Body of pancreas (tissue), 4 donors: Measurements from ENCODE around the gene AFAP1L1. TPM values are rescaled to one million over a fixed set of nuclear protein-coding genes. Genes with fewer than 3 reads are reported as not detected.

Experiments used
- ATAC-seq: fragments of 150-250 bp; one replicate; pipeline ENCODE4 v1.9.1; 2016
- DNase-seq, 4 donors: peaks; one replicate each; pipeline ENCODE4 v3.0.0-alpha.2; 2019
- H3K27ac ChIP-seq, 4 donors: fragments of 200-600 bp; sonication (generic); 1 replicate in 3 of 4; 2 replicates in 1 of 4; pipeline versions ENCODE4 v1.5.1 to v1.6.1; 2016 to 2019; ENCODE audit warnings: mild to moderate bottlenecking in 1 of 4, mixed read lengths in 1 of 4, moderate library complexity in 1 of 4
- H3K27me3 ChIP-seq, 2 donors: fragments of 200-600 bp; sonication (generic); one replicate each; pipeline ENCODE4 v1.6.0; 2016; ENCODE audit warnings: mild to moderate bottlenecking in 1 of 2
- H3K36me3 ChIP-seq, 2 donors: fragments of 200-600 bp; sonication (generic); replicated peaks in 1 of 2; 2 replicates each; pipeline ENCODE4 v1.5.1; 2016; ENCODE audit warnings: low read depth in 2 of 2; ENCODE audit not compliant: insufficient read depth in 1 of 2
- H3K4me1 ChIP-seq: fragments of 200-600 bp; sonication (generic); one replicate; pipeline ENCODE4 v1.6.0; 2016
- H3K4me3 ChIP-seq, 2 donors: fragments of 200-600 bp; sonication (generic); 1 replicate in 1 of 2; 2 replicates in 1 of 2; pipeline ENCODE4 v1.5.1; 2016 to 2019
- H3K9me3 ChIP-seq, 3 donors: fragments of 200-600 bp; sonication (generic); 1 replicate in 2 of 3; 2 replicates in 1 of 3; pipeline ENCODE4 v1.5.1; 2016
- CTCF ChIP-seq, 7 experiments: fragments of 450-650 bp in 4 of 7; fragments of 200-600 bp in 3 of 7; sonication (generic) in 3 of 7; IDR thresholded peaks; one replicate each; pipeline ENCODE4 v1.5.1; 2016 to 2019; ENCODE audit warnings: antibody characterized with exemption in 7 of 7
- POLR2A ChIP-seq, 3 donors: fragments of 450-650 bp; IDR thresholded peaks; one replicate each; pipeline ENCODE4 v1.6.1; 2016; ENCODE audit warnings: antibody characterized with exemption in 3 of 3, mild to moderate bottlenecking in 2 of 3
- WGBS, 2 donors: methylation state at CpG; one replicate each; pipeline ENCODE4 v1.1.5; 2017; 5-methylcytosine and 5-hydroxymethylcytosine counted together
- intact Hi-C: fragments of 100-400 bp; cut with DNase I; formaldehyde crosslinking; loops from one replicate; pipeline ENCODE4 v1.15.1; 2023
- total RNA-seq, 2 donors: library from RNA; depleted of rRNA; stranded (reverse); fragments of >200 nt; gene quantifications; one replicate each; pipeline ENCODE4 v1.1.0, GENCODE V29; 2016

AFAP1L1 gene
- total RNA-seq, 2 donors from 2014 or later: 2.9 to 5.9 TPM

- Histone ChIP-seq H3K36me3 (peaks cover 0 to 2% of the 10 kb centered on the region in 2 donors), H3K4me1 (peaks cover 13% of the 10 kb centered on the region), H3K4me3 (peak within 1 kb of the TSS; percentile 27 to 48), H3K27me3 (no peaks in the 10 kb centered on the region), H3K27ac (peak within 1 kb of the TSS in 3 of 4 donors; percentile 21 to 62 (median 36)), H3K9me3 (no peaks in the 10 kb centered on the region)
- 3% methylated on average over 50 to 56 of the region's 61 CpGs for WGBS, 2 donors
- intact Hi-C loops: no loop called here
- TF ChIP-seq POLR2A (IDR thresholded peaks at IDR 0.05) (peak in 1 of 3 donors; percentile 36), CTCF (IDR thresholded peaks at IDR 0.05) (no peak)
- DNase-seq (peak; percentile 92 to 97 (median 96)), ATAC-seq (peak; percentile 100)
Measured at GRCh38 chr5:149357370-149358293, 86.0 kb downstream of the AFAP1L1 start, which contains the start of gene PCYOX1L. Gene PCYOX1L (plus strand): TSS chr5:149358046. CDS start chr5:149358069, 23 bp downstream.

GRCh38 chr5:149358294-149358651, 86.6 kb downstream of the AFAP1L1 start:
- Histone ChIP-seq H3K36me3 (no peaks in the 10 kb centered on the region), H3K27me3 (no peaks in the 10 kb centered on the region), H3K4me3 (peak overlapping the region; percentile 27 to 48), H3K27ac (peak overlapping the region in 3 of 4 donors; percentile 21 to 62 (median 36)), H3K9me3 (no peaks in the 10 kb centered on the region), H3K4me1 (peaks cover 13% of the 10 kb centered on the region)
- DNase-seq (peak; percentile 45 to 51 (median 48)), ATAC-seq (peak; percentile 19)
- intact Hi-C loops: no loop called here
- 1 to 3% methylated on average over 14 to 18 of the region's 18 CpGs for WGBS, 2 donors
- TF ChIP-seq POLR2A (IDR thresholded peaks at IDR 0.05): no peak
- TF ChIP-seq CTCF (IDR thresholded peaks at IDR 0.05): no peak

DNA sequence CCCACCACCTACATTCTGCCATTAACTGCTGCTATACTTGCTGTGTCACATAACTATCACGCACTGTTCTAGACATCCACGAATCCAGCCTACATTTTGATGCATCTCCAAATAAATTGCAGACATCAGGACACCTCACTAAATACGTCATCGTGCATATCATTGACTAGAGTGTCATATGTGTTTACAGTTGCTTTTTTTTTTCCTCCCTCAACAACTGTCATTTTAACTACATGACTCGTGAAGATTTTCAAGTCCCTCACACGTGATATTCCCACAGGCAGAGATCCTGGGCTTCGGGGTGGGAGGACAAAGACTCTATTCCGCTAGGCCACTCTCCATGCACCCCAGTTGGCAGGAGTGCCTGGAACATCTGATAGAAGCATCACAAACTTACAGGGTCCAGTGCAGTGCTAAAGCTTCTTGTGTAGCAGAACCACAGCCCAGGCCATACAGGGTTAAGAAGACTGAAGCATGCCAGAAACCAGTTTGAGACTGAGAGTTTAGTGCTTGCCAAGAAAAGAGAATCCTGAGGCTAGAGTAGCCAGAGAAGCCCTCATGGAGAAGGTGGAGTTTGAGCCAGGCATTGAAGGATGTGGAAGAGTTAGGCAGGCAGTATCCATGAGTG, 87.3 kb downstream of the AFAP1L1 start:
- WGBS, 2 donors: 83 to 84% methylated on average over 8 of the region's 8 CpGs
- Histone ChIP-seq H3K27ac (no peak overlapping the region), H3K4me1 (peaks cover 13% of the 10 kb centered on the region), H3K4me3 (no peak overlapping the region), H3K27me3 (no peaks in the 10 kb centered on the region), H3K9me3 (no peaks in the 10 kb centered on the region), H3K36me3 (no peaks in the 10 kb centered on the region)
- no peak for DNase-seq
- intact Hi-C loops: no loop called here
- ATAC-seq: no peak
- TF ChIP-seq POLR2A (IDR thresholded peaks at IDR 0.05) (no peak), CTCF (IDR thresholded peaks at IDR 0.05) (no peak)

GRCh38 chr5:149360272-149360671, 88.6 kb downstream of the AFAP1L1 start:
- intact Hi-C loops: no loop called here
- no peak for DNase-seq
- no peak for ATAC-seq
- Histone ChIP-seq H3K27me3 (no peaks in the 10 kb centered on the region), H3K4me3 (no peak overlapping the region), H3K9me3 (no peaks in the 10 kb centered on the region), H3K36me3 (no peaks in the 10 kb centered on the region), H3K27ac (no peak overlapping the region), H3K4me1 (peaks cover 13% of the 10 kb centered on the region)
- 70% methylated on average over 1 of the region's 1 CpG for WGBS, 2 donors
- TF ChIP-seq POLR2A (IDR thresholded peaks at IDR 0.05): no peak
- TF ChIP-seq CTCF (IDR thresholded peaks at IDR 0.05): no peak
